MM.1S (cell line): ENCODE results near the gene PIK3R6.

Experiments
- DNase-seq: peaks from one replicate; pipeline ENCODE4 v3.0.0-alpha.2; 2015
- H2AFZ ChIP-seq: fragments of 300-600 bp; sonication (generic); 2 replicates; pipeline ENCODE4 v1.6.0; 2016; ENCODE audit warnings: antibody characterized with exemption, low read length
- H3F3A ChIP-seq: fragments of 300-600 bp; sonication (generic); 2 replicates; pipeline ENCODE4 v1.6.1; 2016; ENCODE audit warnings: mild to moderate bottlenecking, antibody characterized with exemption, low read length, moderate library complexity, mixed read lengths; ENCODE audit not compliant: insufficient read depth
- H3K27ac ChIP-seq: fragments of 300-600 bp; sonication (generic); 2 replicates; pipeline ENCODE4 v1.5.1; 2016; ENCODE audit warnings: mild to moderate bottlenecking, low read length
- H3K27me3 ChIP-seq: fragments of 300-600 bp; sonication (generic); replicated peaks from 2 replicates; pipeline ENCODE4 v1.6.0; 2016; ENCODE audit warnings: low read length; ENCODE audit not compliant: insufficient read depth
- H3K36me3 ChIP-seq: fragments of 300-600 bp; sonication (generic); replicated peaks from 2 replicates; pipeline ENCODE4 v1.6.1; 2016; ENCODE audit warnings: mild to moderate bottlenecking, low read length, mixed read lengths; ENCODE audit not compliant: insufficient read depth
- H3K4me1 ChIP-seq: fragments of 300-600 bp; sonication (generic); 2 replicates; pipeline ENCODE4 v1.6.1; 2016; ENCODE audit warnings: low read length, mixed read lengths
- H3K4me2 ChIP-seq: fragments of 300-600 bp; sonication (generic); 2 replicates; pipeline ENCODE4 v1.6.0; 2016; ENCODE audit warnings: low read depth, low read length
- H3K4me3 ChIP-seq: fragments of 300-600 bp; sonication (generic); 2 replicates; pipeline ENCODE4 v1.5.1; 2016; ENCODE audit warnings: low read length, mixed read lengths
- H3K79me2 ChIP-seq: fragments of 300-600 bp; sonication (generic); 2 replicates; pipeline ENCODE4 v1.6.1; 2016; ENCODE audit warnings: mixed run types, low read length, mixed read lengths
- H3K9ac ChIP-seq: fragments of 300-600 bp; sonication (generic); 2 replicates; pipeline ENCODE4 v1.6.1; 2016; ENCODE audit warnings: low read length, mixed read lengths
- H3K9me2 ChIP-seq: fragments of 300-600 bp; sonication (generic); replicated peaks from 2 replicates; pipeline ENCODE4 v1.6.1; 2016; ENCODE audit warnings: mild to moderate bottlenecking, low read length, mixed read lengths; ENCODE audit not compliant: insufficient read depth
- H3K9me3 ChIP-seq: fragments of 300-600 bp; sonication (generic); replicated peaks from 2 replicates; pipeline ENCODE4 v1.6.1; 2016; ENCODE audit warnings: mild to moderate bottlenecking, low read length, mixed read lengths; ENCODE audit not compliant: insufficient read depth
- H4K20me1 ChIP-seq: fragments of 300-600 bp; sonication (generic); 2 replicates; pipeline ENCODE4 v1.6.1; 2016; ENCODE audit warnings: mild to moderate bottlenecking, low read length, moderate library complexity, mixed read lengths; ENCODE audit not compliant: insufficient read depth
- EZH2 ChIP-seq: fragments of 300-600 bp; sonication (generic); optimal IDR thresholded peaks from 2 replicates; pipeline ENCODE3; 2017; ENCODE audit warnings: low read depth, mild to moderate bottlenecking, antibody characterized with exemption, low read length, mixed read lengths
- EZH2phosphoT487 ChIP-seq: fragments of 300-600 bp; sonication (generic); IDR thresholded peaks from 2 replicates; pipeline ENCODE4 v1.6.1; 2018; ENCODE audit warnings: antibody characterized with exemption, low read length
- TF ChIP-seq, protein P1 (sequence below): fragments of 300-600 bp; sonication (generic); IDR thresholded peaks from 2 replicates; pipeline ENCODE4 v1.5.1; 2016; ENCODE audit warnings: antibody characterized with exemption, low read length, mixed read lengths

The PIK3R6 gene

GRCh38 chr17:8839410-8839935, 28.0 kb downstream of the PIK3R6 start:
- no peaks in the 10 kb centered on the region for H3K36me3 ChIP-seq
- H3K9ac ChIP-seq = no peak overlapping the region
- no peaks in the 10 kb centered on the region for H3K79me2 ChIP-seq
- no peak overlapping the region for H3K4me2 ChIP-seq
- H3F3A ChIP-seq = no peaks in the 10 kb centered on the region
- H3K27ac ChIP-seq = no peak overlapping the region
- no peaks in the 10 kb centered on the region for H4K20me1 ChIP-seq
- TF ChIP-seq, protein P1, sequence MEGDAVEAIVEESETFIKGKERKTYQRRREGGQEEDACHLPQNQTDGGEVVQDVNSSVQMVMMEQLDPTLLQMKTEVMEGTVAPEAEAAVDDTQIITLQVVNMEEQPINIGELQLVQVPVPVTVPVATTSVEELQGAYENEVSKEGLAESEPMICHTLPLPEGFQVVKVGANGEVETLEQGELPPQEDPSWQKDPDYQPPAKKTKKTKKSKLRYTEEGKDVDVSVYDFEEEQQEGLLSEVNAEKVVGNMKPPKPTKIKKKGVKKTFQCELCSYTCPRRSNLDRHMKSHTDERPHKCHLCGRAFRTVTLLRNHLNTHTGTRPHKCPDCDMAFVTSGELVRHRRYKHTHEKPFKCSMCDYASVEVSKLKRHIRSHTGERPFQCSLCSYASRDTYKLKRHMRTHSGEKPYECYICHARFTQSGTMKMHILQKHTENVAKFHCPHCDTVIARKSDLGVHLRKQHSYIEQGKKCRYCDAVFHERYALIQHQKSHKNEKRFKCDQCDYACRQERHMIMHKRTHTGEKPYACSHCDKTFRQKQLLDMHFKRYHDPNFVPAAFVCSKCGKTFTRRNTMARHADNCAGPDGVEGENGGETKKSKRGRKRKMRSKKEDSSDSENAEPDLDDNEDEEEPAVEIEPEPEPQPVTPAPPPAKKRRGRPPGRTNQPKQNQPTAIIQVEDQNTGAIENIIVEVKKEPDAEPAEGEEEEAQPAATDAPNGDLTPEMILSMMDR = no peak
- no peak for TF ChIP-seq EZH2phosphoT487
- no peak for TF ChIP-seq EZH2
- DNase-seq = no peak
- H3K9me2 ChIP-seq = no peaks in the 10 kb centered on the region
- no peaks in the 10 kb centered on the region for H3K4me1 ChIP-seq
- H3K27me3 ChIP-seq = peaks cover 36% of the 10 kb centered on the region
- no peak overlapping the region for H3K4me3 ChIP-seq
- H3K9me3 ChIP-seq = no peaks in the 10 kb centered on the region
- no peak overlapping the region for H2AFZ ChIP-seq

- Histone ChIP-seq H3K4me3 (no peak overlapping the region), H3K4me1 (no peaks in the 10 kb centered on the region), H2AFZ (no peak overlapping the region), H3K79me2 (no peaks in the 10 kb centered on the region), H3K27ac (no peak overlapping the region), H4K20me1 (no peaks in the 10 kb centered on the region), H3K9ac (no peak overlapping the region), H3K9me2 (no peaks in the 10 kb centered on the region), H3K27me3 (peaks cover 36% of the 10 kb centered on the region), H3K36me3 (no peaks in the 10 kb centered on the region), H3K4me2 (no peak overlapping the region), H3F3A (no peaks in the 10 kb centered on the region), H3K9me3 (no peaks in the 10 kb centered on the region)
- no peak for DNase-seq
- TF ChIP-seq EZH2 (no peak), EZH2phosphoT487 (no peak)
- TF ChIP-seq, protein P1 = no peak
Observed at GRCh38 chr17:8838551-8839095, 28.9 kb downstream of the PIK3R6 start.

DNA sequence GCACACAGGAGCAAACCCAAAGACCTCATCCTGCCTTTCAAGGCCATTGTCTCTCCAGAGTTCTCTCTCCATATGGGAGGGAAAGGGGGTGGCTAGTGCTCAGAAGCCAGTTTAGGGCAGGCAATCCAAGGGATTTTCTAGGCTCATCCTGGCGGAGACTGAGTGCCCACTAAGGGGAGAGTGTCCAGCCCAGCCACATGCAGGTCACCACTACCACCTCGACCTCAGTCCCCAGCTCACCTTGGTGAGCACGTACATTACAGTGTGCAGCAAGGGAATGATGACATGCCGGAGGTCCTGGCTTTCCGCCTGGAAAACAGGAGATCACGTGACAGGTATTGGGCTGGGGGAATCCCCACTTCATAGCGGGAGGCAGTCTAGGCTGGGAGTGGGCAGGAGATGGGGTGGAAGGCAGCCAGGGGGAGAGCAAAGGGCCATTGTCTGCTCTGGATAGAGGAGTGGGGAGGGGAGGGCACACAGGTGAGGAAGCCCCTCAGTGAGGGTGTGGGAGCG, 29.9 kb downstream of the PIK3R6 start:
- TF ChIP-seq, protein P1 = no peak
- TF ChIP-seq EZH2 (no peak), EZH2phosphoT487 (no peak)
- Histone ChIP-seq H3K9ac (no peak overlapping the region), H3F3A (no peaks in the 10 kb centered on the region), H3K27me3 (peaks cover 36% of the 10 kb centered on the region), H3K9me2 (no peaks in the 10 kb centered on the region), H2AFZ (no peak overlapping the region), H3K79me2 (no peaks in the 10 kb centered on the region), H3K27ac (no peak overlapping the region), H3K9me3 (no peaks in the 10 kb centered on the region), H3K4me3 (no peak overlapping the region), H3K4me1 (no peaks in the 10 kb centered on the region), H3K36me3 (no peaks in the 10 kb centered on the region), H3K4me2 (no peak overlapping the region), H4K20me1 (no peaks in the 10 kb centered on the region)
- no peak for DNase-seq
